ENCODE measurements around the gene LASP1. TPM values are rescaled to one million over a fixed set of nuclear protein-coding genes. Genes with fewer than 3 reads are reported as not detected.

LASP1 gene
- total RNA-seq, 2 donors from 2014 or later, result 87.2 to 219 TPM

DNA sequence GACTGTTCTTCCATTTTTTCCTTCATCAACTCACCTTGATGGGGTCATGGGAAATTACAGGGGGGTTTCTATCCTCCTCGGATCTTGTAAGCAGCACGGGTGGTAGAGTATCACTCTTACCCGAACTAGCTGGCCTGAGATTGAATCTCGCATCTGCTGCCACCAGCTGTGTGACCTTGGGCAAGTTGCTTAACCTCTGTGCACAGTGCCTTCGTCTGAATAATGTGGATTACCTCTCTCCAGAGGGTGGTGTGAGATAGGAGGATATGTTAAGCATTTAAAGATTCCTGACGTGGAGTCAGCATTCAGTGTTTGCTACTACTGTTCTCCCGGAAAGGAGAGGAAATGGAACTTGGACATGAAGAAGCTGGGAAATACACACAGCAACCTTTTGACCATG is 24.4 kb downstream of the LASP1 start:
- Histone ChIP-seq H3K27me3 (replicated peaks; ENCODE audit: insufficient read depth) (no peaks in the 10 kb centered on the region), H3K27ac (peak overlapping the region in 1 of 2 donors; percentile 46), H3K36me3 (peaks cover 47% of the 10 kb centered on the region), H3K4me3 (no peak overlapping the region), H3K9me3 (no peaks in the 10 kb centered on the region), H3K4me1 (ENCODE audit: control insufficient read depth in 1 of 2, low read depth in 2 of 2) (peaks cover 44 to 64% of the 10 kb centered on the region in 2 donors)
- no peak for DNase-seq (ENCODE audit: low spot score)
- no peak for ATAC-seq (ENCODE audit: insufficient number of reproducible peaks, low FRiP score, low read depth)
- TF ChIP-seq, protein P1, sequence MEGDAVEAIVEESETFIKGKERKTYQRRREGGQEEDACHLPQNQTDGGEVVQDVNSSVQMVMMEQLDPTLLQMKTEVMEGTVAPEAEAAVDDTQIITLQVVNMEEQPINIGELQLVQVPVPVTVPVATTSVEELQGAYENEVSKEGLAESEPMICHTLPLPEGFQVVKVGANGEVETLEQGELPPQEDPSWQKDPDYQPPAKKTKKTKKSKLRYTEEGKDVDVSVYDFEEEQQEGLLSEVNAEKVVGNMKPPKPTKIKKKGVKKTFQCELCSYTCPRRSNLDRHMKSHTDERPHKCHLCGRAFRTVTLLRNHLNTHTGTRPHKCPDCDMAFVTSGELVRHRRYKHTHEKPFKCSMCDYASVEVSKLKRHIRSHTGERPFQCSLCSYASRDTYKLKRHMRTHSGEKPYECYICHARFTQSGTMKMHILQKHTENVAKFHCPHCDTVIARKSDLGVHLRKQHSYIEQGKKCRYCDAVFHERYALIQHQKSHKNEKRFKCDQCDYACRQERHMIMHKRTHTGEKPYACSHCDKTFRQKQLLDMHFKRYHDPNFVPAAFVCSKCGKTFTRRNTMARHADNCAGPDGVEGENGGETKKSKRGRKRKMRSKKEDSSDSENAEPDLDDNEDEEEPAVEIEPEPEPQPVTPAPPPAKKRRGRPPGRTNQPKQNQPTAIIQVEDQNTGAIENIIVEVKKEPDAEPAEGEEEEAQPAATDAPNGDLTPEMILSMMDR (IDR thresholded peaks at IDR 0.05), result no peak

DNA sequence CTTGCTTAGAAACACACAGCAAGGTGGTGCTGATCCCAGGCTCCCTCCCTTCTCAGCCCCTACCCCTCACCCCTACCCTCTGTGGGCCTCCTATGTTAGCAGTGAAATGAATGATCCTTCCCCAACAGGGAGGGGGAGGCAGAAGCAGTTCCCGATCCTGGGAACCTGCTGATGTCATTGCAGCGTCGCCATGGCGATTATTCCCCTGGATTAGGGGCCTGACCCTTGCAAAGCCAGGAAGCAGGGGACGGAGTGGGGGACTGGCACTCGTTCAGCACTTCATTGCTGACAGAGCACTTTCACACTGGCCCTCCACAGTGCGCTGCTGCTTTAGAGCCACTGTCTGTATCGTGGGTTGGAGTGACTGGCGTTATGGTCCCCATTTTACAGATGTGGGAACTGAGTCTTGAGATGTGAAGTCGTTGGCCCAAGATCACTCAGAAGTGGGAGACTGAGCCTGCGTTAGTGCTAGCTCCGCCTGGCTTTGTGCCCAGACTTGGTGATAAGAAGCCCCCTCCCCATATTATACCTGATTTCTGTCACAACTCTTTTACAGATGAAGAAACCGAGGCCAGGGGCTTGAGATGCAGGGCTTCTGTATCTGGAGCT is 26.6 kb downstream of the LASP1 start:
- ATAC-seq (ENCODE audit: insufficient number of reproducible peaks, low FRiP score, low read depth) (no peak), DNase-seq (ENCODE audit: low spot score) (no peak)
- no peaks in the 10 kb centered on the region for H3K9me3 ChIP-seq
- no peaks in the 10 kb centered on the region for H3K27me3 ChIP-seq (replicated peaks; ENCODE audit: insufficient read depth)
- TF ChIP-seq, protein P1 (IDR thresholded peaks at IDR 0.05), result no peak
- peaks cover 56 to 74% of the 10 kb centered on the region in 2 donors for H3K4me1 ChIP-seq (ENCODE audit: control insufficient read depth in 1 of 2, low read depth in 2 of 2)
- no peak overlapping the region for H3K4me3 ChIP-seq
- H3K27ac ChIP-seq, result peak overlapping the region; percentile 7 to 65
- peaks cover 31% of the 10 kb centered on the region for H3K36me3 ChIP-seq

GRCh38 chr17:38897176-38897575 is 27.3 kb downstream of the LASP1 start:
- H3K9me3 ChIP-seq, result no peaks in the 10 kb centered on the region
- no peak for ATAC-seq (ENCODE audit: insufficient number of reproducible peaks, low FRiP score, low read depth)
- no peaks in the 10 kb centered on the region for H3K27me3 ChIP-seq (replicated peaks; ENCODE audit: insufficient read depth)
- TF ChIP-seq, protein P1 (IDR thresholded peaks at IDR 0.05), result no peak
- H3K4me3 ChIP-seq, result no peak overlapping the region
- peak overlapping the region; percentile 7 to 65 for H3K27ac ChIP-seq
- H3K4me1 ChIP-seq (ENCODE audit: control insufficient read depth in 1 of 2, low read depth in 2 of 2), result peaks cover 61 to 78% of the 10 kb centered on the region in 2 donors
- H3K36me3 ChIP-seq, result peaks cover 25% of the 10 kb centered on the region
- DNase-seq (ENCODE audit: low spot score), result no peak

DNA sequence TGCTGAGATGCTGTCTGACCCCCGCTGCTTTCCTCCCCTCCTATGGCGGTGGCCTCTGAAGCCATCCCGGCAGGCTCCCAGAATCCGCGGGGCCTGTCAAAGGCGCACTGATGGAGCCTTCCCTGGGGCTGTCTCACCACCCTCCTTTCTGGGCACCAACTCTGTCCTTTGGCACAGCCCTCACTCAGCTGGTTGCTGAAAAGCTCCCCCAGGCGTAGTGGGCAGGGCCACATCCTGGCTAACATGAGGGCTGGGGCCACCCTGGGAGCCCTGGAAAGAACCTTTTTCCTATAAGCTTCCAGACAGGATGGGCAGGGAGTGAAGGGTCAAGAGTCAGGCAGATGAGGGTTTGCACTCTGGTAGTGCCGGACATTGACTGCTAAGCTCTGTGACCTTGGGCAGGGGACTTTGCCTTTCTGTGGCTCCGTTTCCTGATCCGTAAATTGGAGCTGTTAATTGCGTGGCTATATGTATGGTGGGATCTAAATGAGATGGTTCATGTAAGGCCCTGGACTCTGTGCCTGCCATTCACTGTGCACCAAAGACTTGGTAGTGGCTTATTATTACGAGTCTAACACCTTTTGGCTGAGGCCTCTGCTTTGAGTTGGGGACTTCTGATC is 27.9 kb downstream of the LASP1 start:
- peaks cover 21% of the 10 kb centered on the region for H3K36me3 ChIP-seq

GRCh38 chr17:38898291-38898679 is 28.4 kb downstream of the LASP1 start:
- TF ChIP-seq, protein P1 (IDR thresholded peaks at IDR 0.05), result no peak
- Histone ChIP-seq H3K4me1 (ENCODE audit: control insufficient read depth in 1 of 2, low read depth in 2 of 2) (peaks cover 55 to 74% of the 10 kb centered on the region in 2 donors), H3K4me3 (no peak overlapping the region), H3K27ac (peak overlapping the region; percentile 65 to 73), H3K36me3 (peaks cover 17% of the 10 kb centered on the region), H3K9me3 (no peaks in the 10 kb centered on the region), H3K27me3 (replicated peaks; ENCODE audit: insufficient read depth) (no peaks in the 10 kb centered on the region)
- DNase-seq (ENCODE audit: low spot score), result no peak
- no peak for ATAC-seq (ENCODE audit: insufficient number of reproducible peaks, low FRiP score, low read depth)

More for the DNA sequence above, 27.9 kb downstream of the LASP1 start:
- TF ChIP-seq, protein P1 (IDR thresholded peaks at IDR 0.05), result no peak
- ATAC-seq (ENCODE audit: insufficient number of reproducible peaks, low FRiP score, low read depth) (no peak), DNase-seq (ENCODE audit: low spot score) (no peak)
- no peaks in the 10 kb centered on the region for H3K27me3 ChIP-seq (replicated peaks; ENCODE audit: insufficient read depth)
- no peak overlapping the region for H3K4me3 ChIP-seq
- peaks cover 60 to 78% of the 10 kb centered on the region in 2 donors for H3K4me1 ChIP-seq (ENCODE audit: control insufficient read depth in 1 of 2, low read depth in 2 of 2)
- H3K27ac ChIP-seq, result peak overlapping the region; percentile 65 to 73
- no peaks in the 10 kb centered on the region for H3K9me3 ChIP-seq
